GM23248 (cell line): Measurements from ENCODE around the gene ZNF768. TPM values are rescaled to one million over a fixed set of nuclear protein-coding genes. Genes with fewer than 3 reads are reported as not detected.

Source experiments
- DNase-seq: peaks from one replicate; pipeline ENCODE4 v3.0.0-alpha.2; 2015
- H2AFZ ChIP-seq: fragments of 200-600 bp; sonication (generic); 2 replicates; pipeline ENCODE4 v1.6.1; 2016; ENCODE audit warnings: antibody characterized with exemption
- H3F3A ChIP-seq: fragments of 200-600 bp; sonication (generic); 2 replicates; pipeline ENCODE4 v1.6.1; 2016; ENCODE audit warnings: mild to moderate bottlenecking, antibody characterized with exemption, mixed run types; ENCODE audit not compliant: insufficient read depth
- H3K27ac ChIP-seq: fragments of 200-600 bp; sonication (generic); 2 replicates; pipeline ENCODE4 v1.5.1; 2016; ENCODE audit warnings: mild to moderate bottlenecking
- H3K27me3 ChIP-seq: fragments of 200-600 bp; sonication (generic); replicated peaks from 2 replicates; pipeline ENCODE4 v1.6.1; 2016; ENCODE audit warnings: mild to moderate bottlenecking; ENCODE audit not compliant: insufficient read depth
- H3K36me3 ChIP-seq: fragments of 200-600 bp; sonication (generic); 2 replicates; pipeline ENCODE4 v1.6.1; 2016; ENCODE audit warnings: low read depth, mild to moderate bottlenecking
- H3K4me1 ChIP-seq: fragments of 200-600 bp; sonication (generic); 2 replicates; pipeline ENCODE4 v1.6.1; 2016; ENCODE audit warnings: mild to moderate bottlenecking; ENCODE audit not compliant: insufficient read depth
- H3K4me2 ChIP-seq: fragments of 200-600 bp; sonication (generic); one replicate; pipeline ENCODE4 v1.6.1; 2016; ENCODE audit warnings: mild to moderate bottlenecking; ENCODE audit not compliant: unreplicated experiment
- H3K4me3 ChIP-seq: fragments of 200-600 bp; sonication (generic); 2 replicates; pipeline ENCODE4 v1.5.1; 2016; ENCODE audit warnings: mild to moderate bottlenecking
- H3K79me2 ChIP-seq: fragments of 200-600 bp; sonication (generic); 2 replicates; pipeline ENCODE4 v1.6.1; 2016; ENCODE audit warnings: mild to moderate bottlenecking; ENCODE audit not compliant: insufficient read depth
- H3K9ac ChIP-seq: fragments of 200-600 bp; sonication (generic); 2 replicates; pipeline ENCODE4 v1.6.1; 2016; ENCODE audit warnings: mild to moderate bottlenecking
- H3K9me2 ChIP-seq: fragments of 200-600 bp; sonication (generic); 2 replicates; pipeline ENCODE4 v1.6.1; 2016; ENCODE audit warnings: mixed run types, mild to moderate bottlenecking, moderate library complexity; ENCODE audit not compliant: insufficient read depth
- H3K9me3 ChIP-seq: fragments of 200-600 bp; sonication (generic); one replicate; pipeline ENCODE4 v1.6.1; 2017; ENCODE audit warnings: low read depth
- H4K20me1 ChIP-seq: fragments of 200-600 bp; sonication (generic); 2 replicates; pipeline ENCODE4 v1.6.0; 2016; ENCODE audit not compliant: insufficient read depth
- EZH2 ChIP-seq: fragments of 200-600 bp; sonication (generic); IDR thresholded peaks from 2 replicates; pipeline ENCODE4 v1.6.1; 2018; ENCODE audit warnings: antibody characterized with exemption, mild to moderate bottlenecking; ENCODE audit not compliant: insufficient read depth, poor library complexity, severe bottlenecking
- EZH2phosphoT487 ChIP-seq: fragments of 200-600 bp; sonication (generic); IDR thresholded peaks from 2 replicates; pipeline ENCODE4 v1.6.1; 2018; ENCODE audit warnings: antibody characterized with exemption, moderate library complexity, mild to moderate bottlenecking, low read depth; ENCODE audit not compliant: insufficient read depth
- WGBS, 2 experiments: methylation state at CpG; one replicate each; pipeline ENCODE4 v1.1.6; 2015 to 2017; ENCODE audit warnings: low lambda C conversion rate in 2 of 2, low coverage in 1 of 2; ENCODE audit errors: missing lambda C conversion rate in 2 of 2; 5-methylcytosine and 5-hydroxymethylcytosine counted together
- in situ Hi-C: fragments of 300-500 bp; cut with MboI; formaldehyde crosslinking; loops from 2 replicates; pipeline ENCODE4 v1.15.0; 2020
- polyA plus RNA-seq: library from polyadenylated mRNA; unstranded; fragments of >200 nt; fragmentation: Nextera tagmentation; extraction: Ambion mirVana; gene quantifications from 2 replicates; pipeline ENCODE4 v1.2.1, GENCODE V29; 2016
- total RNA-seq: library from RNA; depleted of rRNA; stranded (reverse); fragments of >200 nt; shearing (Covaris generic); gene quantifications from 2 replicates; pipeline ENCODE4 v1.2.3, GENCODE V29; 2014

Gene ZNF768
- total and polyA plus RNA-seq, 2 experiments from 2014 or later: 5.0 to 38.4 TPM

GRCh38 chr16:30530163-30531037, 4.0 kb upstream of the ZNF768 start:
- Histone ChIP-seq H3K4me1 (peaks cover 6% of the 10 kb centered on the region), H3K4me2 (no peak overlapping the region)
- in situ Hi-C loops: no loop called here

GRCh38 chr16:30528799-30529457, 2.6 kb upstream of the ZNF768 start:
- no peaks in the 10 kb centered on the region for H3K9me3 ChIP-seq
- 62 to 74% methylated on average over 4 of the region's 4 CpGs for WGBS, 2 experiments
- H3K27ac ChIP-seq: no peak overlapping the region
- no peak overlapping the region for H3K4me3 ChIP-seq
- H3K27me3 ChIP-seq: no peaks in the 10 kb centered on the region
- H2AFZ ChIP-seq: no peak overlapping the region
- no peak overlapping the region for H3K9ac ChIP-seq
- no peak for DNase-seq
- no peaks in the 10 kb centered on the region for H3K36me3 ChIP-seq
- H3K9me2 ChIP-seq: no peaks in the 10 kb centered on the region
- peaks cover 19% of the 10 kb centered on the region for H3F3A ChIP-seq
- TF ChIP-seq EZH2phosphoT487: no peak
- TF ChIP-seq EZH2: no peak
- peaks cover 18% of the 10 kb centered on the region for H3K79me2 ChIP-seq
- H3K4me2 ChIP-seq: no peak overlapping the region
- H3K4me1 ChIP-seq: peaks cover 6% of the 10 kb centered on the region
- no peaks in the 10 kb centered on the region for H4K20me1 ChIP-seq
- in situ Hi-C loops: no loop called here

More at GRCh38 chr16:30530163-30531037, 4.0 kb upstream of the ZNF768 start:
- H3K9ac ChIP-seq: no peak overlapping the region
- no peaks in the 10 kb centered on the region for H3K9me2 ChIP-seq
- H3K36me3 ChIP-seq: no peaks in the 10 kb centered on the region
- no peaks in the 10 kb centered on the region for H3K9me3 ChIP-seq
- no peak overlapping the region for H3K4me3 ChIP-seq
- H3F3A ChIP-seq: peaks cover 18% of the 10 kb centered on the region
- H3K27me3 ChIP-seq: no peaks in the 10 kb centered on the region
- H2AFZ ChIP-seq: no peak overlapping the region
- H4K20me1 ChIP-seq: no peaks in the 10 kb centered on the region
- peaks cover 24% of the 10 kb centered on the region for H3K79me2 ChIP-seq
- no peak for DNase-seq
- H3K27ac ChIP-seq: no peak overlapping the region
- WGBS, 2 experiments: 80 to 81% methylated on average over 13 of the region's 13 CpGs
- no peak for TF ChIP-seq EZH2phosphoT487
- TF ChIP-seq EZH2: no peak

GRCh38 chr16:30527635-30528178, 1.3 kb upstream of the ZNF768 start:
- WGBS, 2 experiments: 11 to 15% methylated on average over 14 of the region's 14 CpGs
- in situ Hi-C loops: no loop called here
- H3K9ac ChIP-seq: peak overlapping the region; percentile 86
- DNase-seq: peak; percentile 50
- no peak for TF ChIP-seq EZH2
- TF ChIP-seq EZH2phosphoT487: no peak
- H3K4me1 ChIP-seq: peaks cover 6% of the 10 kb centered on the region
- no peaks in the 10 kb centered on the region for H4K20me1 ChIP-seq
- peaks cover 19% of the 10 kb centered on the region for H3F3A ChIP-seq
- H3K27ac ChIP-seq: peak overlapping the region; percentile 90
- H2AFZ ChIP-seq: peak overlapping the region; percentile 88
- peak overlapping the region; percentile 78 for H3K4me3 ChIP-seq
- peak overlapping the region; percentile 91 for H3K4me2 ChIP-seq
- no peaks in the 10 kb centered on the region for H3K27me3 ChIP-seq
- peaks cover 5% of the 10 kb centered on the region; the same call in 1 of the 2 replicates for H3K79me2 ChIP-seq
- H3K9me2 ChIP-seq: no peaks in the 10 kb centered on the region
- no peaks in the 10 kb centered on the region for H3K36me3 ChIP-seq
- no peaks in the 10 kb centered on the region for H3K9me3 ChIP-seq

GRCh38 chr16:30526823-30527634, 663 bp upstream of the ZNF768 start:
- Histone ChIP-seq H3K27ac (peak overlapping the region; percentile 90), H3K9me3 (no peaks in the 10 kb centered on the region), H3K4me3 (peak overlapping the region; percentile 78), H2AFZ (peak overlapping the region; percentile 88), H3K36me3 (no peaks in the 10 kb centered on the region), H3K4me2 (peak overlapping the region; percentile 91), H3K9me2 (no peaks in the 10 kb centered on the region), H3K79me2 (0 out of 2 replicates have a peak, but pooled peaks cover 3% of the 10 kb centered on the region), H3K9ac (peak overlapping the region; percentile 86), H3K4me1 (peaks cover 6% of the 10 kb centered on the region), H3K27me3 (no peaks in the 10 kb centered on the region), H3F3A (peaks cover 19% of the 10 kb centered on the region), H4K20me1 (no peaks in the 10 kb centered on the region)
- in situ Hi-C loops: no loop called here
- WGBS, 2 experiments: 0 to 1% methylated on average over 60 to 70 of the region's 79 CpGs
- peak; percentile 99 for DNase-seq
- TF ChIP-seq EZH2: no peak
- TF ChIP-seq EZH2phosphoT487: no peak
